ENCODE data around the gene TPRA1. TPM values are rescaled to one million over a fixed set of nuclear protein-coding genes. Genes with fewer than 3 reads are reported as not detected.

The TPRA1 gene
- total RNA-seq, 1 donor from 2014 or later: 24.6 TPM

GRCh38 chr3:127622772-127623576 lies 32.4 kb upstream of the TPRA1 start:
- no peak overlapping the region for H3K27ac Mint-ChIP-seq (ENCODE audit: unreplicated experiment)
- FAIRE-seq (no peak), DNase-seq (ENCODE audit: low read depth) (no peak)
- no peaks in the 10 kb centered on the region for H4K20me1 ChIP-seq (ENCODE audit: insufficient read depth, low read length)
- no peak overlapping the region for H3K27ac ChIP-seq (ENCODE audit: low read depth, low read length)
- peaks cover 25% of the 10 kb centered on the region for H3K27me3 Mint-ChIP-seq (ENCODE audit: low read depth, unreplicated experiment)
- H3K4me3 Mint-ChIP-seq (ENCODE audit: unreplicated experiment): no peak overlapping the region
- TF ChIP-seq CTCF (IDR thresholded peaks at IDR 0.05; ENCODE audit: insufficient read depth, low read depth, low read length) (no peak), EZH2 (IDR thresholded peaks at IDR 0.05; ENCODE audit: insufficient read depth, low read length) (no peak)
- H3K79me2 ChIP-seq (ENCODE audit: insufficient read depth, low read length): no peaks in the 10 kb centered on the region
- no peaks in the 10 kb centered on the region for H3K9me3 Mint-ChIP-seq (ENCODE audit: unreplicated experiment)
- no peaks in the 10 kb centered on the region for H3K4me1 ChIP-seq (ENCODE audit: insufficient read depth, low read length)
- no peaks in the 10 kb centered on the region for H3K9me3 ChIP-seq (ENCODE audit: insufficient read depth, low read depth, low read length)
- H3K36me3 Mint-ChIP-seq (ENCODE audit: low read depth, unreplicated experiment): peaks cover 13% of the 10 kb centered on the region
- no peaks in the 10 kb centered on the region for H3K4me1 Mint-ChIP-seq (ENCODE audit: low read depth, unreplicated experiment)
- H3K4me2 ChIP-seq (ENCODE audit: low read length): no peak overlapping the region
- no peak overlapping the region for H3K4me3 ChIP-seq (ENCODE audit: insufficient read depth, low read depth, low read length)
- H3K9ac ChIP-seq (ENCODE audit: low read length): no peak overlapping the region
- H3K36me3 ChIP-seq (ENCODE audit: insufficient read depth, low read length): peaks cover 13% of the 10 kb centered on the region
- H3K27me3 ChIP-seq (ENCODE audit: insufficient read depth, low read length): peaks cover 12% of the 10 kb centered on the region
- no peak overlapping the region for H2AFZ ChIP-seq (ENCODE audit: low read depth, low read length)

DNA sequence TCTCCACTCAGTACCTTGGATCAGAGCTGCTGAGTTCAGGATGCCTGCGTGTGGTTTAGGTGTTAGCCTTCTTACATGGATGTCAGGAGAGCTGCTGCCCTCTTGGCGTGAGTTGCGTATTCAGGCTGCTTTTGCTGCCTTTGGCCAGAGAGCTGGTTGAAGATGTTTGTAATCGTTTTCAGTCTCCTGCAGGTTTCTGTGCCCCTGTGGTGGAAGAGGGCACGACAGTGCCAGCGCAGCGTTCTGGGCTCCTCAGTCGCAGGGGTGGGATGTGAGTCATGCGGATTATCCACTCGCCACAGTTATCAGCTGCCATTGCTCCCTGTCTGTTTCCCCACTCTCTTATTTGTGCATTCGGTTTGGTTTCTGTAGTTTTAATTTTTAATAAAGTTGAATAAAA lies 31.5 kb upstream of the TPRA1 start:
- H4K20me1 ChIP-seq (ENCODE audit: insufficient read depth, low read length): no peaks in the 10 kb centered on the region
- no peak overlapping the region for H3K4me2 ChIP-seq (ENCODE audit: low read length)
- no peak overlapping the region for H3K4me3 ChIP-seq (ENCODE audit: insufficient read depth, low read depth, low read length)
- Mint-ChIP-seq H3K4me3 (ENCODE audit: unreplicated experiment) (no peak overlapping the region), H3K27ac (ENCODE audit: unreplicated experiment) (no peak overlapping the region), H3K36me3 (ENCODE audit: low read depth, unreplicated experiment) (peaks cover 13% of the 10 kb centered on the region), H3K9me3 (ENCODE audit: unreplicated experiment) (no peaks in the 10 kb centered on the region), H3K4me1 (ENCODE audit: low read depth, unreplicated experiment) (no peaks in the 10 kb centered on the region), H3K27me3 (ENCODE audit: low read depth, unreplicated experiment) (peaks cover 16% of the 10 kb centered on the region)
- H2AFZ ChIP-seq (ENCODE audit: low read depth, low read length): no peak overlapping the region
- peaks cover 5% of the 10 kb centered on the region for H3K27me3 ChIP-seq (ENCODE audit: insufficient read depth, low read length)
- H3K4me1 ChIP-seq (ENCODE audit: insufficient read depth, low read length): no peaks in the 10 kb centered on the region
- H3K79me2 ChIP-seq (ENCODE audit: insufficient read depth, low read length): no peaks in the 10 kb centered on the region
- no peak overlapping the region for H3K27ac ChIP-seq (ENCODE audit: low read depth, low read length)
- no peak for DNase-seq (ENCODE audit: low read depth)
- H3K9ac ChIP-seq (ENCODE audit: low read length): no peak overlapping the region
- peaks cover 15% of the 10 kb centered on the region for H3K36me3 ChIP-seq (ENCODE audit: insufficient read depth, low read length)
- no peaks in the 10 kb centered on the region for H3K9me3 ChIP-seq (ENCODE audit: insufficient read depth, low read depth, low read length)
- TF ChIP-seq EZH2 (IDR thresholded peaks at IDR 0.05; ENCODE audit: insufficient read depth, low read length) (no peak), CTCF (IDR thresholded peaks at IDR 0.05; ENCODE audit: insufficient read depth, low read depth, low read length) (no peak)
- no peak for FAIRE-seq

All from astrocyte (in vitro differentiated cells and primary cell).